Measurements from ENCODE around the gene FPGT. TPM values are rescaled to one million over a fixed set of nuclear protein-coding genes. Genes with fewer than 3 reads are reported as not detected.
A peak's percentile ranks its signal among the peaks of the same experiment; 100 is the strongest.
"Not testable (repeated sequence)": the region's sequence is repeated elsewhere in the genome, so short reads cannot be mapped to it uniquely, and the experiment has no call there.

FPGT gene
- 7.1 TPM for total RNA-seq

DNA sequence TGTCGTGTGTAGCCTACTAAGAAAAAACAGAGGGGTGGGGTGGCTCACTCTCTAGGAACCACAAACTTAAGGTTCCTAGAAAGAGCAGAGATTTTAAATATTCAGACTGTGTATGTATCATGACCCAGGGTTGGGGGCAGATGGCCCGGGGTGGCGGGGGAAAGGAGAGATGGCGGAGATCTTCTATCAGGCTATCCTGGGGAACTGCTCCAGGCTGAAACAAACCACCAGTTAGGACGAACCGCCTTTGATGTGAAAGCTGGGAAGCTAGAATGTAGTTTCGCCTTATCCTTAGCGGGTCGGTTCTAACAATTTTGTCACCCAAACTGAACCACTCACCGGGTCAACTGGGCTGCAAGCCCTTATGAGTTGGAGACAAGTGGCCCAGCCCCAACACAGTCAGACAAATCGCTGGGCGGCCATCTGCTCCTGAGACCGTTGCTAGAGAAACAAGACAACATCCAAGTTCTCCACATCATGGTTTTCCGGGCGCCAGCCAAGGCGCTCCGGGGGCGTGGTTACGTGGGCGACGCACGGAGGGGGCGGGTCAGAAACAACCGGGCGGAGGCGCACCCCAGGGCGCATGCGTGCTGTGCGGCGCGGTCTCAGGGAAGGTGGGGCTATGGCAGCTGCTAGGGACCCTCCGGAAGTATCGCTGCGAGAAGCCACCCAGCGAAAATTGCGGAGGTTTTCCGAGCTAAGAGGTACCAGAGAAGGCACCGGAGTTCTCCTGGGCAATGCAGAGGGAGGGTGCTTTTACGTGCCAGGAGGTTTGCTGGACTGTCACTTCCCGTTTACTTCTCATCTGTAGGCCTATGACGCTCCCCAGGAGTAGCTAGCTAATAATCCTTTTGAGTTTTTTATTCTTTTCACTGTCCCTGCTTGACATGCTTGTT lies at the start of gene FPGT, which contains the start of gene LRRIQ3:
TSS of gene FPGT (plus strand) at position 586 of the 896 bp plus-strand sequence. CDS start at position 623, 37 bp downstream.
TSS of gene LRRIQ3 (minus strand) at position 520 of the 896 bp plus-strand sequence. CDS start 14,492 bp downstream, outside the sequence.
- Histone ChIP-seq H3K4me1 (peaks cover 15% of the 10 kb centered on the region), H3K4me3 (peak within 1 kb of the TSS; percentile 70 to 74), H3K27me3 (no peaks in the 10 kb centered on the region), H3K9me3 (no peaks in the 10 kb centered on the region), H3K27ac (peak within 1 kb of the TSS; percentile 59), H3K36me3 (peaks cover 0 to 4% of the 10 kb centered on the region in 2 donors)
- TF ChIP-seq POLR2AphosphoS5 (IDR thresholded peaks at IDR 0.05; ENCODE audit: insufficient read depth in 1 of 2, low read depth in 1 of 2) (peak; percentile 81 to 89), POLR2A (IDR thresholded peaks at IDR 0.05) (peak in 1 of 2 donors; percentile 43)
- TF ChIP-seq, protein P1, sequence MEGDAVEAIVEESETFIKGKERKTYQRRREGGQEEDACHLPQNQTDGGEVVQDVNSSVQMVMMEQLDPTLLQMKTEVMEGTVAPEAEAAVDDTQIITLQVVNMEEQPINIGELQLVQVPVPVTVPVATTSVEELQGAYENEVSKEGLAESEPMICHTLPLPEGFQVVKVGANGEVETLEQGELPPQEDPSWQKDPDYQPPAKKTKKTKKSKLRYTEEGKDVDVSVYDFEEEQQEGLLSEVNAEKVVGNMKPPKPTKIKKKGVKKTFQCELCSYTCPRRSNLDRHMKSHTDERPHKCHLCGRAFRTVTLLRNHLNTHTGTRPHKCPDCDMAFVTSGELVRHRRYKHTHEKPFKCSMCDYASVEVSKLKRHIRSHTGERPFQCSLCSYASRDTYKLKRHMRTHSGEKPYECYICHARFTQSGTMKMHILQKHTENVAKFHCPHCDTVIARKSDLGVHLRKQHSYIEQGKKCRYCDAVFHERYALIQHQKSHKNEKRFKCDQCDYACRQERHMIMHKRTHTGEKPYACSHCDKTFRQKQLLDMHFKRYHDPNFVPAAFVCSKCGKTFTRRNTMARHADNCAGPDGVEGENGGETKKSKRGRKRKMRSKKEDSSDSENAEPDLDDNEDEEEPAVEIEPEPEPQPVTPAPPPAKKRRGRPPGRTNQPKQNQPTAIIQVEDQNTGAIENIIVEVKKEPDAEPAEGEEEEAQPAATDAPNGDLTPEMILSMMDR (IDR thresholded peaks at IDR 0.05), result no peak
- intact Hi-C loops (cut with DNase I), result no loop called here
- DNase-seq (ENCODE audit: extremely low spot score in 2 of 2), result peak; percentile 94 to 96

DNA sequence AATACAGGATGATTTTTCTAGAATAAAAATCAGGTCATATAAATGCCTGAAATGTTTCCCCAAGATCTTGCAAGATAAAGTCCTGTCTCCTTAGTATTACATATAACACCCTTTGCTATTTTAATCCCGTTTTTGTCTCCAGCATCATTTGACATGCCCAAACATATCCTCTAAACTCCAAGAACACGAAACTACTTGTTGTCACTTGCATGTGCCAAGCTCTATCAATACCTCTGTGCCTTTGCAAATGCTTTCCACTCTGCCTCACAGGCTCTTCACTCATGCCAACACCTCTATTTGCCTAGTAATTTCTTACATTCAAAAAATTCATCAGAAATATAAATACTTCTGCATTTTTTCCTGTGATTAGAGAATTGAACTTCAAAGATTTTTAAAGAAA lies 38.0 kb upstream of the FPGT start:
- no peaks in the 10 kb centered on the region for H3K27me3 ChIP-seq
- no peak for DNase-seq (ENCODE audit: extremely low spot score in 2 of 2)
- H3K36me3 ChIP-seq, result no peaks in the 10 kb centered on the region
- H3K9me3 ChIP-seq, result no peaks in the 10 kb centered on the region
- no peak overlapping the region for H3K4me3 ChIP-seq
- intact Hi-C loops (cut with DNase I), result no loop called here
- H3K27ac ChIP-seq, result no peak overlapping the region
- H3K4me1 ChIP-seq, result no peaks in the 10 kb centered on the region
- TF ChIP-seq, protein P1 (IDR thresholded peaks at IDR 0.05), result no peak
- TF ChIP-seq POLR2AphosphoS5 (IDR thresholded peaks at IDR 0.05; ENCODE audit: insufficient read depth in 1 of 2, low read depth in 1 of 2), result no peak
- TF ChIP-seq POLR2A (IDR thresholded peaks at IDR 0.05), result no peak

DNA sequence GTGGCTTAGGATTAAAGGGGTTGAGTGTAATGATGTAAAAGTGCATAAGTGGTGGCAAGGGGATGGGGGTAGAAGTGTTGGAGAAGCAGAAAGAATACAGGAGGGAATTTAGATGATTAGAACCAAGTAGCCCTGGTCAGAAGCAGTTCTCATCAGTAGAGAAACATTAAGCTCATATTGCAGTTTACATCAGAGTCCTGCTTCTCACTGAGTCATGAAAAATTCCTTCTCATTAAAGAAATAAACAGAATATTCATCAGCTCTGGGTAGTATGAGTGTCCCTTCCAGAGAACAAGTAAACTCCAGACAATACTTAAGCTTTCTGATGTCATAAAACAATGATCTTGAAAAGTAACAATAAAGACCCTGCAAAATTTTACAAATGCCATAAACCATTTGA lies 36.5 kb upstream of the FPGT start:
- intact Hi-C loops (cut with DNase I), result no loop called here
- Histone ChIP-seq H3K27me3 (no peaks in the 10 kb centered on the region), H3K9me3 (no peaks in the 10 kb centered on the region), H3K4me1 (no peaks in the 10 kb centered on the region), H3K36me3 (no peaks in the 10 kb centered on the region), H3K27ac (no peak overlapping the region), H3K4me3 (no peak overlapping the region)
- no peak for DNase-seq (ENCODE audit: extremely low spot score in 2 of 2)
- TF ChIP-seq POLR2A (IDR thresholded peaks at IDR 0.05) (no peak), POLR2AphosphoS5 (IDR thresholded peaks at IDR 0.05; ENCODE audit: insufficient read depth in 1 of 2, low read depth in 1 of 2) (no peak)
- TF ChIP-seq, protein P1 (IDR thresholded peaks at IDR 0.05), result no peak

DNA sequence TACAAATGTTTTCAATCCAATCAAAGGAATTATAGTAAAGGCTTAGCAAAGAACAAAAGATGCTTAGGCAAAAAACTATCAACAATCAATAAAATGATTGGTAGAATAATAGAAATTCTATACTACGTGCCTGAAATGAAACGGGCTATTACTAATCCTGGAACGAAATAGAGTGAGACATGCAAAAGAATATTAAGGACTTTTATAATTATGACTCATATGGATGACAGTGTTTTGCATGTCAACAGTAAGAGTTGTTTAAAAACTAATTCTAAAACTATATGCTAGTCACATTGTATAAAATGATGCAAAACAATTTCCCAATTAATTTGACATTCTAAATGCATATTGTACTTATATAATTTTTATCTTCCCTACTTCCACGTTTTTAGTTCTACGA lies 35.7 kb upstream of the FPGT start:
- intact Hi-C loops (cut with DNase I), result no loop called here

DNA sequence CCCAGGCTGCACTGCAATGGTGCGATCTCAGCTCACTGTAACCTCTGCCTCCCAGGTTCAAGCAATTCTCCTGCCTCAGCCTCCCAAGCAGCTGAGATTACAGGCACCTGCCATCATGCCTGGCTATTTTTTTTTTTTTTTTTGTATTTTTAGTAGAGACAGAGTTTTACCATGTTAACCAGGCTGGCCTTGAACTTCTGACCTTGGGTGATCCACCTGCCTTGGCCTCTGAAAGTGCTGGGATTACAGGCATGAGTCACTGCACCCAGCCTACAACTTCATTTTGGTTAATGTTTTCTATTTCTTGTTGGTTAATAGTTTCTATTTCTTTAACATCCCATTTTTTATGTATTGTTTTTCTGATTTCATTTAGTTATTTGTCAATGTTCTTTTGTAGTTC lies 23.6 kb upstream of the FPGT start:
- intact Hi-C loops (cut with DNase I); DNase-seq (ENCODE audit: extremely low spot score in 2 of 2): not testable (repeated sequence)

More for the DNA sequence above, 35.7 kb upstream of the FPGT start:
- Histone ChIP-seq H3K27me3 (no peaks in the 10 kb centered on the region), H3K4me1 (no peaks in the 10 kb centered on the region), H3K27ac (no peak overlapping the region), H3K4me3 (no peak overlapping the region), H3K9me3 (no peaks in the 10 kb centered on the region), H3K36me3 (no peaks in the 10 kb centered on the region)
- TF ChIP-seq POLR2A (IDR thresholded peaks at IDR 0.05) (no peak), POLR2AphosphoS5 (IDR thresholded peaks at IDR 0.05; ENCODE audit: insufficient read depth in 1 of 2, low read depth in 1 of 2) (no peak)
- TF ChIP-seq, protein P1 (IDR thresholded peaks at IDR 0.05), result no peak
- no peak for DNase-seq (ENCODE audit: extremely low spot score in 2 of 2)

More for the DNA sequence above, 23.6 kb upstream of the FPGT start:
- H3K36me3 ChIP-seq, H3K4me1 ChIP-seq, H3K27ac ChIP-seq, H3K9me3 ChIP-seq, H3K4me3 ChIP-seq, H3K27me3 ChIP-seq: not testable (repeated sequence)
